Adipocyte (in vitro differentiated cells): Measurements from ENCODE around the gene MBNL2.

Source experiments
- DNase-seq: peaks from one replicate; pipeline ENCODE4 v3.0.0-alpha.2; 2015; ENCODE audit warnings: low read depth
- H3K27me3 ChIP-seq: replicated peaks from 2 replicates; pipeline ENCODE4 v1.7.0; 2013; ENCODE audit warnings: mild to moderate bottlenecking, low read length, moderate library complexity; ENCODE audit not compliant: control insufficient read depth, insufficient read depth
- H3K36me3 ChIP-seq: 2 replicates; pipeline ENCODE4 v1.7.0; 2013; ENCODE audit warnings: low read length, mild to moderate bottlenecking, moderate library complexity; ENCODE audit not compliant: control insufficient read depth, insufficient read depth, severe bottlenecking
- H3K4me1 ChIP-seq: 2 replicates; pipeline ENCODE4 v1.7.0; 2013; ENCODE audit warnings: mild to moderate bottlenecking, low read length, moderate library complexity; ENCODE audit not compliant: control insufficient read depth, insufficient read depth
- H3K4me3 ChIP-seq: 2 replicates; pipeline ENCODE4 v1.7.0; 2013; ENCODE audit warnings: mild to moderate bottlenecking, low read length, moderate library complexity
- H3K9ac ChIP-seq: 2 replicates; pipeline ENCODE4 v1.7.0; 2013; ENCODE audit warnings: mild to moderate bottlenecking, low read length, moderate library complexity
- H3K9me3 ChIP-seq: 2 replicates; pipeline ENCODE4 v1.7.0; 2013; ENCODE audit warnings: mild to moderate bottlenecking, low read length, moderate library complexity; ENCODE audit not compliant: control insufficient read depth

MBNL2 gene

GRCh38 chr13:97221989-97222700, at the start of gene MBNL2:
Gene MBNL2 (plus strand): TSS chr13:97222333. CDS start chr13:97276236, 53,903 bp downstream.
- H3K4me3 ChIP-seq, result peak within 1 kb of the TSS; percentile 97
- H3K27me3 ChIP-seq, result no peaks in the 10 kb centered on the region
- no peaks in the 10 kb centered on the region for H3K36me3 ChIP-seq
- H3K9ac ChIP-seq, result peak within 1 kb of the TSS; percentile 96
- peaks cover 30% of the 10 kb centered on the region for H3K4me1 ChIP-seq
- H3K9me3 ChIP-seq, result no peaks in the 10 kb centered on the region
- peak; percentile 97 for DNase-seq

- Histone ChIP-seq H3K9me3 (peaks cover 4% of the 10 kb centered on the region), H3K27me3 (no peaks in the 10 kb centered on the region), H3K36me3 (no peaks in the 10 kb centered on the region), H3K4me1 (no peaks in the 10 kb centered on the region), H3K4me3 (no peak overlapping the region), H3K9ac (no peak overlapping the region)
- DNase-seq, result no peak
These were observed 47.5 kb upstream of the MBNL2 start for GRCh38 chr13:97174638-97175037.

GRCh38 chr13:97175041-97175440, 47.1 kb upstream of the MBNL2 start:
- H3K4me3 ChIP-seq, result no peak overlapping the region
- no peaks in the 10 kb centered on the region for H3K36me3 ChIP-seq
- peaks cover 4% of the 10 kb centered on the region for H3K9me3 ChIP-seq
- no peak overlapping the region for H3K9ac ChIP-seq
- no peaks in the 10 kb centered on the region for H3K27me3 ChIP-seq
- H3K4me1 ChIP-seq, result no peaks in the 10 kb centered on the region
- no peak for DNase-seq

GRCh38 chr13:97179501-97179900, 42.6 kb upstream of the MBNL2 start:
- Histone ChIP-seq H3K9me3 (peaks cover 4% of the 10 kb centered on the region), H3K4me3 (no peak overlapping the region), H3K4me1 (no peaks in the 10 kb centered on the region), H3K27me3 (no peaks in the 10 kb centered on the region), H3K9ac (no peak overlapping the region), H3K36me3 (no peaks in the 10 kb centered on the region)
- DNase-seq, result no peak

GRCh38 chr13:97182111-97182890, 39.8 kb upstream of the MBNL2 start:
- Histone ChIP-seq H3K9me3 (no peaks in the 10 kb centered on the region), H3K4me3 (no peak overlapping the region), H3K36me3 (no peaks in the 10 kb centered on the region), H3K27me3 (no peaks in the 10 kb centered on the region), H3K4me1 (no peaks in the 10 kb centered on the region), H3K9ac (no peak overlapping the region)
- no peak for DNase-seq

- no peaks in the 10 kb centered on the region for H3K27me3 ChIP-seq
These were observed 36.8 kb upstream of the MBNL2 start for GRCh38 chr13:97185291-97185690.

GRCh38 chr13:97185751-97186150, 36.4 kb upstream of the MBNL2 start:
- H3K27me3 ChIP-seq, result no peaks in the 10 kb centered on the region
- no peak for DNase-seq
- no peak overlapping the region for H3K4me3 ChIP-seq
- H3K4me1 ChIP-seq, result no peaks in the 10 kb centered on the region
- no peaks in the 10 kb centered on the region for H3K9me3 ChIP-seq
- H3K9ac ChIP-seq, result no peak overlapping the region
- H3K36me3 ChIP-seq, result no peaks in the 10 kb centered on the region

More at GRCh38 chr13:97185291-97185690, 36.8 kb upstream of the MBNL2 start:
- no peaks in the 10 kb centered on the region for H3K9me3 ChIP-seq
- no peak overlapping the region for H3K9ac ChIP-seq
- no peaks in the 10 kb centered on the region for H3K36me3 ChIP-seq
- DNase-seq, result no peak
- H3K4me3 ChIP-seq, result no peak overlapping the region
- no peaks in the 10 kb centered on the region for H3K4me1 ChIP-seq

GRCh38 chr13:97188207-97188606, 33.9 kb upstream of the MBNL2 start:
- Histone ChIP-seq H3K4me1 (no peaks in the 10 kb centered on the region), H3K36me3 (no peaks in the 10 kb centered on the region), H3K27me3 (no peaks in the 10 kb centered on the region), H3K9me3 (no peaks in the 10 kb centered on the region), H3K4me3 (no peak overlapping the region), H3K9ac (no peak overlapping the region)
- DNase-seq, result no peak

- Histone ChIP-seq H3K4me3 (no peak overlapping the region), H3K9me3 (no peaks in the 10 kb centered on the region), H3K4me1 (no peaks in the 10 kb centered on the region), H3K27me3 (no peaks in the 10 kb centered on the region), H3K36me3 (no peaks in the 10 kb centered on the region), H3K9ac (no peak overlapping the region)
- no peak for DNase-seq
These were observed 32.2 kb upstream of the MBNL2 start for GRCh38 chr13:97189928-97190327.

GRCh38 chr13:97191142-97191541, 31.0 kb upstream of the MBNL2 start:
- Histone ChIP-seq H3K4me3 (no peak overlapping the region), H3K36me3 (no peaks in the 10 kb centered on the region), H3K9ac (no peak overlapping the region), H3K4me1 (no peaks in the 10 kb centered on the region), H3K9me3 (no peaks in the 10 kb centered on the region), H3K27me3 (no peaks in the 10 kb centered on the region)
- no peak for DNase-seq

GRCh38 chr13:97191615-97192014, 30.5 kb upstream of the MBNL2 start:
- no peaks in the 10 kb centered on the region for H3K27me3 ChIP-seq
- H3K9ac ChIP-seq, result no peak overlapping the region
- no peak for DNase-seq
- no peaks in the 10 kb centered on the region for H3K9me3 ChIP-seq
- no peaks in the 10 kb centered on the region for H3K4me1 ChIP-seq
- no peaks in the 10 kb centered on the region for H3K36me3 ChIP-seq
- H3K4me3 ChIP-seq, result no peak overlapping the region
